Cardiac ventricle fibroblast (primary cell): ENCODE measurements around the gene RPL3. TPM values are rescaled to one million over a fixed set of nuclear protein-coding genes. Genes with fewer than 3 reads are reported as not detected.

Experiments
- total RNA-seq: library from RNA; depleted of rRNA; stranded (reverse); fragments of >200 nt; gene quantifications from 2 replicates; pipeline ENCODE4 v1.2.3, GENCODE V29; 2015

Gene RPL3
- 2,999 and 3,236 TPM in 2 replicates for total RNA-seq

DNA sequence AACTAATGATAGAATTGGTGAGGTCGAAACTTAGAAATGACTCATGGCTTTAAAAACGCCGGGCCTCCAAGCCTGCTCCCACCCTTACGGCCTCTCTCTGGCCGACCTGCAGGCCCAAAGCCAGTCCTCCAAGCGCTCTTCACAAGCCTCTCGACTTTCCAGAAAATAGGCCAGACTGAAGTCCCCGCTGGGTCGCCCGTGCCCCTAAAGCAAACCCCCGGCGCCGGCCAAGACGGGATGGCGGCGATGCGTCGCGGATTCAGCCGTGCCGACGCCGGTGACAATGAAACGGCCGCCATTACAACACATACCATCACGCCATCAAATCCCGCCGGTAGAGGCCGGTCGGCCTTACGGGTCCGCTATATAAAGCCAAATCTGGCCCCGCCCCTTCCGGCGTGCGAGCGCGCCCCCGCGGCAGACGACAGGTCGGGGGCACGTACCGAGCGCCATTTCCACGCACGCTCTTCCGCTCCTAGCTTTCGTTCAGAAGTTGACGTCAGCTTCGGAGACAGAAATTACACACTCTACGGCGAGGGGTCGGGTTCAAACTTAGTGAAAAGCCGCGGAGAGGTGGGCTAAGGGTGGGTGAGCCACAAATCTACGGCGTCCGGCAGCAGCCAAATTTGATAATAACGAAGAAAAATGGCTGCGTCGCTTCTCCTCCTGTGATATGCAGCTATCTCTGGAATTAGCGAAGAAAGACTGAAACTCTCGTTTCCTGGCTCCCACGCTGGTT lies at the start of gene RPL3:
RPL3 (minus strand) TSS at position 340 of the 739 bp plus-strand sequence; CDS start at position 314, 26 bp downstream.

DNA sequence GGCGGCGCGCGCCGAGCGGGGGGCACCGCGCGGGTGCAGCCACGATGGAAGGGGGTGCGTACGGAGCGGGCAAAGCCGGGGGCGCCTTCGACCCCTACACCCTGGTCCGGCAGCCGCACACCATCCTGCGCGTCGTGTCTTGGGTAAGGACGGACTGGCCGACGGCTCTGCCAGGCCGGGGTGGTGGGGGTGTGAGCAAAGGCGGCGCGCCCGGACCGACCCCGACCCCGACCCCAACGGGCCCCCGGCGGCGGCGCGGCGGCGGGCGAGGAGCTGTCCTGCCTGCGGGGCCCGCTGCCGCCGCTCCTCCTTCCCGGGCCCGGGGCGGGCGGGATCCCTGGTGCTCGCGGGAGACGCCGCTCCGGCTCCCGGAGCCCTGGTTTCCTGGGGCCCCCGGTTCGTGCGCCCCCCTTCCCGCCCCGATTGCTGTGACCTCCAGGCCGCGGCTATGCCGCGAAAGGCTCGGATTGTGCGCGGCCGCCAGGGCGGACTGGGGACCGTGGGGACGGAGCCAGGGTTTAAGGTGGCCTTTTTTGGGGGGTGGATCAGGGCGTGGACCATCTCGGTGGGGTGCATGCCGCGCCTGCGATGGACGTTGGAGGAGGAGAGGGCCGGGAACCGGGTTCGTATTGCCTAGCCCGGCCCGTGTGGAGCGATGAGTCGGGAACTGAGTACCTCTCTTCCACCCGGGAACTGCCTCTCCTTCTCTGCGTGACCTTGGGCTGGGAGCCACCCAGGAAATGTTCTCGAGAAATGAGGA lies 30.7 kb upstream of the RPL3 start, which contains the start of gene SYNGR1:
SYNGR1 (plus strand) TSS at position 25 of the 760 bp plus-strand sequence; CDS start at position 45, 20 bp downstream.

Other genes starting within 250 kb of the RPL3 start
- gene APOBEC3G, start 242.3 kb downstream of the RPL3 start, total RNA-seq: 8.8 and 9.9 TPM in 2 replicates
- 0.75 TPM in 1 of 2 replicates, not detected in the other for gene APOBEC3H, start 222.4 kb downstream of the RPL3 start, total RNA-seq
- 7.4 and 14.4 TPM in 2 replicates for gene CBX7, start 166.9 kb downstream of the RPL3 start, total RNA-seq
- 3.8 and 4.2 TPM in 2 replicates for gene PDGFB, start 74.6 kb downstream of the RPL3 start, total RNA-seq
- gene SYNGR1, start 30.4 kb upstream of the RPL3 start, total RNA-seq: 7.8 and 10.9 TPM in 2 replicates
- 17.0 and 18.1 TPM in 2 replicates for gene TAB1, start 80.2 kb upstream of the RPL3 start, total RNA-seq
- 0.25 and 0.49 TPM in 2 replicates for gene MGAT3, start 137.4 kb upstream of the RPL3 start, total RNA-seq
- 15.4 and 19.0 TPM in 2 replicates for gene MIEF1, start 182.7 kb upstream of the RPL3 start, total RNA-seq
- 234 and 262 TPM in 2 replicates for gene ATF4, start 200.9 kb upstream of the RPL3 start, total RNA-seq
- gene RPS19BP1, start 213.1 kb upstream of the RPL3 start, total RNA-seq: 77.7 and 80.4 TPM in 2 replicates